Smooth muscle cell (in vitro differentiated cells): ENCODE data around the gene SHC3. TPM values are rescaled to one million over a fixed set of nuclear protein-coding genes. Genes with fewer than 3 reads are reported as not detected.

Source experiments
- DNase-seq: peaks from one replicate; lab custom pipeline; 2025; ENCODE audit not compliant: unreplicated experiment; lab: John Stamatoyannopoulos, UW
- H2AFZ ChIP-seq: fragments of 200-600 bp; sonication (generic); 2 replicates; pipeline ENCODE4 v1.6.0; 2016; ENCODE audit warnings: antibody characterized with exemption, low read depth, mild to moderate bottlenecking
- H3F3A ChIP-seq: fragments of 200-600 bp; sonication (generic); 2 replicates; pipeline ENCODE4 v1.6.0; 2017; ENCODE audit warnings: antibody characterized with exemption, low read depth
- H3K27ac ChIP-seq: fragments of 200-600 bp; sonication (generic); 2 replicates; pipeline ENCODE4 v1.5.1; 2016; ENCODE audit warnings: low read depth, mild to moderate bottlenecking
- H3K27me3 ChIP-seq: fragments of 200-600 bp; sonication (generic); 2 replicates; pipeline ENCODE4 v1.6.1; 2016; ENCODE audit warnings: low read depth, mild to moderate bottlenecking
- H3K36me3 ChIP-seq: fragments of 200-600 bp; sonication (generic); 2 replicates; pipeline ENCODE4 v1.5.1; 2016; ENCODE audit warnings: low read depth
- H3K4me1 ChIP-seq: fragments of 200-600 bp; sonication (generic); 2 replicates; pipeline ENCODE4 v1.5.1; 2016; ENCODE audit warnings: low read depth
- H3K4me2 ChIP-seq: fragments of 200-600 bp; sonication (generic); 2 replicates; pipeline ENCODE4 v1.6.0; 2016; ENCODE audit warnings: mild to moderate bottlenecking
- H3K4me3 ChIP-seq: fragments of 200-600 bp; sonication (generic); 2 replicates; pipeline ENCODE4 v1.5.1; 2016; ENCODE audit warnings: mild to moderate bottlenecking
- H3K79me2 ChIP-seq: fragments of 200-600 bp; sonication (generic); 2 replicates; pipeline ENCODE4 v1.6.0; 2016; ENCODE audit warnings: low read depth, mild to moderate bottlenecking
- H3K9ac ChIP-seq: fragments of 200-600 bp; sonication (generic); 2 replicates; pipeline ENCODE4 v1.6.0; 2016; ENCODE audit warnings: low read depth
- H3K9me3 ChIP-seq: fragments of 200-600 bp; sonication (generic); replicated peaks from 2 replicates; pipeline ENCODE4 v1.5.1; 2016; ENCODE audit warnings: low read depth
- H4K20me1 ChIP-seq: fragments of 200-600 bp; sonication (generic); 2 replicates; pipeline ENCODE4 v1.6.0; 2016; ENCODE audit warnings: low read depth
- CTCF ChIP-seq: fragments of 200-600 bp; sonication (generic); IDR thresholded peaks from 2 replicates; pipeline ENCODE4 v1.5.1; 2017; ENCODE audit warnings: borderline replicate concordance, mild to moderate bottlenecking, antibody characterized with exemption; ENCODE audit not compliant: insufficient read depth, poor library complexity, severe bottlenecking
- WGBS: methylation state at CpG from one replicate; pipeline ENCODE4 v1.1.7; 2016; ENCODE audit warnings: low lambda C conversion rate; 5-methylcytosine and 5-hydroxymethylcytosine counted together
- polyA plus RNA-seq: library from polyadenylated mRNA; unstranded; fragments of >200 nt; fragmentation: Nextera tagmentation; extraction: Ambion mirVana; gene quantifications from 2 replicates; pipeline ENCODE4 v1.2.1, GENCODE V29; 2016
- total RNA-seq: library from RNA; depleted of rRNA; stranded (reverse); fragments of >200 nt; gene quantifications from 2 replicates; pipeline ENCODE4 v1.2.3, GENCODE V29; 2014

The SHC3 gene
- total and polyA plus RNA-seq, 2 experiments from 2014 or later = 0.38 to 0.67 TPM

DNA sequence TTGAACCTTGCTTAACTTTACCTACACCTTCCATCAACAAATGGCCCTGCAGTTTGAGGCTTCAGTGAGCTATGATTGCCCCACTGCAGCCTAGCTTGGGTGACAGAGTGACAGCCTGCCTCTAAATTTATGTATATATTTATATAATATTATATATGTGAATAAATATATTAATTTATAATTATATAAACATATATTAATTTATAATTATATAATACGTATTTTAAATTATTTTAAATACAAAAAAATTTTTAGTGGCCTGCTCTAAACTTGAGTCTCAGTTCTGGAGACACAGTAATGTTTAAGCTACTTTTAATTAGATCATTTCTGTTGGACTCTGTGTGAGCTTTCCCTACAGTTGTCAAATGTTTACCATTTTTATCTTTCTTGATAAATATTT, 9.3 kb upstream of the SHC3 start:
- no peaks in the 10 kb centered on the region for H4K20me1 ChIP-seq
- H2AFZ ChIP-seq = no peak overlapping the region
- H3K9me3 ChIP-seq = no peaks in the 10 kb centered on the region
- no peak for DNase-seq
- H3F3A ChIP-seq = no peaks in the 10 kb centered on the region
- WGBS = 70% methylated on average over 1 of the region's 1 CpG
- no peaks in the 10 kb centered on the region for H3K27me3 ChIP-seq
- no peak overlapping the region for H3K4me2 ChIP-seq
- no peak overlapping the region for H3K9ac ChIP-seq
- H3K4me3 ChIP-seq = no peak overlapping the region
- no peaks in the 10 kb centered on the region for H3K4me1 ChIP-seq
- TF ChIP-seq CTCF = no peak
- no peak overlapping the region for H3K27ac ChIP-seq
- no peaks in the 10 kb centered on the region for H3K79me2 ChIP-seq
- no peaks in the 10 kb centered on the region for H3K36me3 ChIP-seq

DNA sequence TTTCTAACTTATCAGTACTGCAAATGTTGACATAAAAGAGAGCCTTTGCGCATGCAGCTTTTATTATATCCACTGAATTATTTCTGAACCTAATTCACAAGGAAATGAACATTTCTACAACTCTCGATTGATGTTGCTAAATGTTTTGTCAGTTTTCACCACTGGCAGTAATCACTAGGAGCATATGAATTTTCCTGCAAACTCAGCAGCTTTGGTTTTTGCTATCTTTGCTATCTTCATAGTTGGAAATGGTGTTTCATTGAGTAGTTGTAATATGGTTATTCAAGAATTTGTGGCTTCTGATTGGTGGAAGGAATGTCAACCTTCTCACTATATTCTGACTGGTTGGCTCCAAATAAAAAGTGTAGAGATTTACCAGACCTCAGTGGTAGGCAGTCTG, 8.9 kb upstream of the SHC3 start:
- no peak for DNase-seq
- Histone ChIP-seq H3K79me2 (no peaks in the 10 kb centered on the region), H3K27me3 (no peaks in the 10 kb centered on the region), H3K27ac (no peak overlapping the region), H3K4me3 (no peak overlapping the region), H3F3A (no peaks in the 10 kb centered on the region), H3K4me1 (no peaks in the 10 kb centered on the region), H3K9me3 (no peaks in the 10 kb centered on the region), H3K4me2 (no peak overlapping the region), H2AFZ (no peak overlapping the region), H4K20me1 (no peaks in the 10 kb centered on the region), H3K36me3 (no peaks in the 10 kb centered on the region), H3K9ac (no peak overlapping the region)
- 81% methylated on average over 2 of the region's 2 CpGs for WGBS
- no peak for TF ChIP-seq CTCF

GRCh38 chr9:89186960-89187359, 8.3 kb upstream of the SHC3 start:
- H3K27me3 ChIP-seq = no peaks in the 10 kb centered on the region
- no peaks in the 10 kb centered on the region for H3K9me3 ChIP-seq
- no peak for TF ChIP-seq CTCF
- H3K79me2 ChIP-seq = no peaks in the 10 kb centered on the region
- no peak overlapping the region for H3K4me3 ChIP-seq
- H3K4me1 ChIP-seq = no peaks in the 10 kb centered on the region
- H4K20me1 ChIP-seq = no peaks in the 10 kb centered on the region
- H2AFZ ChIP-seq = no peak overlapping the region
- 81% methylated on average over 5 of the region's 5 CpGs for WGBS
- H3K36me3 ChIP-seq = no peaks in the 10 kb centered on the region
- no peak overlapping the region for H3K9ac ChIP-seq
- H3K4me2 ChIP-seq = no peak overlapping the region
- no peaks in the 10 kb centered on the region for H3F3A ChIP-seq
- no peak overlapping the region for H3K27ac ChIP-seq
- no peak for DNase-seq

DNA sequence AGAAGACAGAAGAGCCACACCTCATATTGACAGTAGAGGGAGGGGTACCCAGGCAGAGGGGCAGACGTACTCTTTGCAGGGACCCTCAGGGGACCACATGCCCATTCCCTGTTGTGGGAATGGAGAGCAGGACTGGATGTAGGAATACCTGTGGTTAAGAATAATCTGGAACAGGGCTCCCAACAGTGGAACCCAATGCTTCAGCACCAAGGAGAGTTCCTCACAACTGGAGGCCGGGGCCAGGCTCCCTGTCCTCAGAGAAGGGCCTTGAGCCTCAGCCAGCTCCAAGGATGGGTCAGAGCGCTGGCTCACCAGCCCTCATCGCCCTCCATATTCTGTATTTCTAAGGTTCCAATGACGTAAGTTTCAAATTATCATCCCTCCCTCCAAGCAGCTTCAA, 7.4 kb upstream of the SHC3 start:
- H3K27me3 ChIP-seq = no peaks in the 10 kb centered on the region
- no peak for TF ChIP-seq CTCF
- no peak overlapping the region for H2AFZ ChIP-seq
- 58% methylated on average over 5 of the region's 5 CpGs for WGBS
- H4K20me1 ChIP-seq = no peaks in the 10 kb centered on the region
- H3K4me1 ChIP-seq = no peaks in the 10 kb centered on the region
- no peak overlapping the region for H3K9ac ChIP-seq
- DNase-seq = no peak
- no peak overlapping the region for H3K4me2 ChIP-seq
- H3K79me2 ChIP-seq = no peaks in the 10 kb centered on the region
- H3K27ac ChIP-seq = no peak overlapping the region
- no peaks in the 10 kb centered on the region for H3K36me3 ChIP-seq
- H3K4me3 ChIP-seq = no peak overlapping the region
- no peaks in the 10 kb centered on the region for H3F3A ChIP-seq
- no peaks in the 10 kb centered on the region for H3K9me3 ChIP-seq
